Psoas muscle (tissue), 8 donors: ENCODE data around the gene SYNDIG1. TPM values are rescaled to one million over a fixed set of nuclear protein-coding genes. Genes with fewer than 3 reads are reported as not detected.

ENCODE experiments used
- ATAC-seq, 4 donors: fragments of 200-7000 bp; cut with Tn5 transposase; one replicate each; pipeline ENCODE4 v1.9.1; 2020; ENCODE audit warnings: moderate library complexity in 3 of 4, mild to moderate bottlenecking in 2 of 4
- DNase-seq, 2 donors: peaks; one replicate each; pipeline ENCODE4 v3.0.0-alpha.2; 2020
- H3K27ac ChIP-seq: fragments of 200-600 bp; one replicate; pipeline ENCODE4 v1.8.0; 2022
- H3K27me3 ChIP-seq, 3 donors: fragments of 200-600 bp in 1 of 3; one replicate each; pipeline versions ENCODE4 v1.6.1 to v1.8.0; 2013 to 2022; ENCODE audit warnings: low read length in 2 of 3, mild to moderate bottlenecking in 2 of 3, moderate library complexity in 1 of 3; ENCODE audit not compliant: insufficient read depth in 3 of 3
- H3K36me3 ChIP-seq, 2 donors: fragments of 200-600 bp in 1 of 2; one replicate each; pipeline versions ENCODE4 v1.6.1 to v1.8.0; 2013 to 2022; ENCODE audit warnings: low read depth in 1 of 2, mild to moderate bottlenecking in 1 of 2, moderate library complexity in 1 of 2; ENCODE audit not compliant: insufficient read depth in 1 of 2
- H3K4me1 ChIP-seq: fragments of 200-600 bp; one replicate; pipeline ENCODE4 v1.8.0; 2022
- H3K4me3 ChIP-seq: fragments of 200-600 bp; one replicate; pipeline ENCODE4 v1.8.0; 2022; ENCODE audit warnings: mild to moderate bottlenecking
- H3K9me3 ChIP-seq: fragments of 200-600 bp; one replicate; pipeline ENCODE4 v1.8.0; 2022
- WGBS, 3 donors: extraction: QIAGEN DNeasy Blood & Tissue Kit; methylation state at CpG; one replicate each; pipeline versions ENCODE4 v1.1.6 to v1.1.7; 2013; 5-methylcytosine and 5-hydroxymethylcytosine counted together
- intact Hi-C, 2 donors: fragments of 100-400 bp; cut with DNase I; formaldehyde crosslinking; loops; one replicate each; pipeline versions ENCODE4 v1.11.0 to v1.14.2; 2022
- polyA plus RNA-seq, 3 donors: library from polyadenylated mRNA; stranded (reverse); fragments of 200-250 nt; gene quantifications; one replicate each; pipeline ENCODE4 v1.2.3, GENCODE V29; 2013
- total RNA-seq, 4 donors: library from RNA; stranded (reverse); fragmentation: NEBNext Ultra II Directional in 2 of 4; extraction: Animal tissue kit (Norgen Biotek cat#: 25700) in 2 of 4; gene quantifications; one replicate each; pipeline versions ENCODE4 v1.2.1 to v1.2.4, GENCODE V29; 2021 to 2023
- TF ChIP-seq, protein P1 (sequence below): fragments of 200-600 bp; IDR thresholded peaks from one replicate; pipeline ENCODE4 v1.8.0; 2022; ENCODE audit warnings: antibody characterized with exemption
- donor health status: healthy with polysubstance abuse.
- donor health status: DM: no; HTN: no; CAD: no; lungs with moderate emphysema.
- donor health status: Bipolar disorder and iron deficiency.
- donor health status: healthy.
- donor health status: DM: yes; HTN: yes; CAD: no.
- donor health status: DM: no; HTN: no; CAD: no.
- donor health status: DM: no; HTN: no; CAD: no.
- donor health status: DM: yes; HTN: yes; CAD: no.

Gene SYNDIG1
- total and polyA plus RNA-seq, 7 donors, result 0.03 to 0.10 TPM; not detected in 5

DNA sequence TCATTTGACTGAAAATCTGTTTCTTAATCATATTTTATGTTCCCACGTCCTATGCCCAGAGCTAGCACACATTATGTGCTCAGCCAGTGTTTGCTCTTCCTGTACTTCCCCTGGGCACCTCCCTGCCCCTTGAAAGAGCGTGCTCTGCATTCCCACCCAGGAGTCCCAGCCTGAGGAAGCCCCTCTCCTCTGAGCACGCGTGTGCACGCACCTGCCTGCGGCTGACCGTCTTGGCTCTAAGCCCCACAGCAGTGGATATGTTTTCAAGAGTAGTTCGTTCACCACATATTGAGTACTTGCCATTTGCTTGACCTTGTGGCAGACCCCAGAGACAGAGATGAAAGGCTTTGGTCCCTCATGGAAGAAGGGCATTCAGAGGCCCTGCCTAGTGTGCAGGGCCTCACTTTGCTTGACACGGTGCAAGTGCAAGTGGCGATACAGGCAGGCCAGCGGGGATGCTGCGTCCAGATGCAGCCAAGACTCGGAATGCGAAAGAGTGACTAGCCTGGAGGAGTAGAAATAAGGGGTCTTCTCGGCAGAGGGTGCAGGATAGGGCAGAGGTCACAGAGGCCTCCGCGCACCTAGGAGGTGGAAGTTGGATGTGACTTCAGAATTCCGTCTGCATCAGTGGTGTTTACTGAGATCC lies 14.1 kb downstream of the SYNDIG1 start:
- H3K4me3 ChIP-seq, result no peak overlapping the region
- 82 to 83% (median 83%) methylated on average over 18 of the region's 18 CpGs for WGBS, 3 donors
- no peaks in the 10 kb centered on the region for H3K36me3 ChIP-seq
- TF ChIP-seq, protein P1, sequence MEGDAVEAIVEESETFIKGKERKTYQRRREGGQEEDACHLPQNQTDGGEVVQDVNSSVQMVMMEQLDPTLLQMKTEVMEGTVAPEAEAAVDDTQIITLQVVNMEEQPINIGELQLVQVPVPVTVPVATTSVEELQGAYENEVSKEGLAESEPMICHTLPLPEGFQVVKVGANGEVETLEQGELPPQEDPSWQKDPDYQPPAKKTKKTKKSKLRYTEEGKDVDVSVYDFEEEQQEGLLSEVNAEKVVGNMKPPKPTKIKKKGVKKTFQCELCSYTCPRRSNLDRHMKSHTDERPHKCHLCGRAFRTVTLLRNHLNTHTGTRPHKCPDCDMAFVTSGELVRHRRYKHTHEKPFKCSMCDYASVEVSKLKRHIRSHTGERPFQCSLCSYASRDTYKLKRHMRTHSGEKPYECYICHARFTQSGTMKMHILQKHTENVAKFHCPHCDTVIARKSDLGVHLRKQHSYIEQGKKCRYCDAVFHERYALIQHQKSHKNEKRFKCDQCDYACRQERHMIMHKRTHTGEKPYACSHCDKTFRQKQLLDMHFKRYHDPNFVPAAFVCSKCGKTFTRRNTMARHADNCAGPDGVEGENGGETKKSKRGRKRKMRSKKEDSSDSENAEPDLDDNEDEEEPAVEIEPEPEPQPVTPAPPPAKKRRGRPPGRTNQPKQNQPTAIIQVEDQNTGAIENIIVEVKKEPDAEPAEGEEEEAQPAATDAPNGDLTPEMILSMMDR, result no peak
- ATAC-seq (no peak), DNase-seq (no peak)
- intact Hi-C loops, result no loop called here
- no peaks in the 10 kb centered on the region for H3K27me3 ChIP-seq
- no peaks in the 10 kb centered on the region for H3K4me1 ChIP-seq
- no peak overlapping the region for H3K27ac ChIP-seq
- H3K9me3 ChIP-seq, result no peaks in the 10 kb centered on the region

DNA sequence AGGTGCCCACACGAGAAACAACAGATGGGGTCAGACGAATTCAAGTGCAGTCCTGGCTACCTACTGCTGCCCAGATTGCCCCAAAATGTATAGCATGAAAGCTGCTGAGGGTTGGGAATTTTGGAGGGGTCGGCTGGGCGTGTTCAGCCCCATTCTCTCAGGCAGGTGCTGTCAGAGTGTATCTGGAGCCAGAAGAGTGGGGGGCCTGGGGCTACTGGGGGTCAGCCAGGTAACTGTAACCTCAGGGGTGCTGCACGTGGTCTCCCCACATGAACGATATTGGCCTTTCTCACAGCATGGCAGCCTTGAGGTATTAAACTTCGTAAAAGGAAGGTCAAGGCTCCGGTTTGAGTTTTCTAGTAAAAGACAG lies 14.6 kb downstream of the SYNDIG1 start:
- no peaks in the 10 kb centered on the region for H3K27me3 ChIP-seq
- TF ChIP-seq, protein P1, result no peak
- H3K4me1 ChIP-seq, result no peaks in the 10 kb centered on the region
- DNase-seq (no peak), ATAC-seq (no peak)
- no peaks in the 10 kb centered on the region for H3K9me3 ChIP-seq
- 80 to 83% (median 82%) methylated on average over 8 of the region's 8 CpGs for WGBS, 3 donors
- intact Hi-C loops, result no loop called here
- H3K36me3 ChIP-seq, result no peaks in the 10 kb centered on the region
- H3K27ac ChIP-seq, result no peak overlapping the region
- no peak overlapping the region for H3K4me3 ChIP-seq

GRCh38 chr20:24485981-24486380 lies 16.6 kb downstream of the SYNDIG1 start:
- no peaks in the 10 kb centered on the region for H3K4me1 ChIP-seq
- H3K4me3 ChIP-seq, result no peak overlapping the region
- no peak overlapping the region for H3K27ac ChIP-seq
- intact Hi-C loops, result no loop called here
- TF ChIP-seq, protein P1, result no peak
- H3K27me3 ChIP-seq, result no peaks in the 10 kb centered on the region
- H3K9me3 ChIP-seq, result no peaks in the 10 kb centered on the region
- no peak for ATAC-seq
- DNase-seq, result no peak
- 87 to 94% (median 89%) methylated on average over 1 of the region's 1 CpG for WGBS, 3 donors
- no peaks in the 10 kb centered on the region for H3K36me3 ChIP-seq

- WGBS, 3 donors, result 71 to 80% (median 78%) methylated on average over 4 of the region's 4 CpGs
Measured at GRCh38 chr20:24487240-24487639, 17.8 kb downstream of the SYNDIG1 start.

More at GRCh38 chr20:24487240-24487639, 17.8 kb downstream of the SYNDIG1 start:
- intact Hi-C loops, result no loop called here
- Histone ChIP-seq H3K27ac (no peak overlapping the region), H3K27me3 (no peaks in the 10 kb centered on the region), H3K9me3 (no peaks in the 10 kb centered on the region), H3K4me1 (no peaks in the 10 kb centered on the region), H3K36me3 (no peaks in the 10 kb centered on the region), H3K4me3 (no peak overlapping the region)
- no peak for DNase-seq
- ATAC-seq, result no peak
- TF ChIP-seq, protein P1, result no peak
